MM.1S (cell line): ENCODE results near the gene SPOCD1.

Source experiments
- DNase-seq: peaks from one replicate; pipeline ENCODE4 v3.0.0-alpha.2; 2015
- H2AFZ ChIP-seq: fragments of 300-600 bp; sonication (generic); 2 replicates; pipeline ENCODE4 v1.6.0; 2016; ENCODE audit warnings: antibody characterized with exemption, low read length
- H3F3A ChIP-seq: fragments of 300-600 bp; sonication (generic); 2 replicates; pipeline ENCODE4 v1.6.1; 2016; ENCODE audit warnings: mild to moderate bottlenecking, antibody characterized with exemption, low read length, moderate library complexity, mixed read lengths; ENCODE audit not compliant: insufficient read depth
- H3K27ac ChIP-seq: fragments of 300-600 bp; sonication (generic); 2 replicates; pipeline ENCODE4 v1.5.1; 2016; ENCODE audit warnings: mild to moderate bottlenecking, low read length
- H3K27me3 ChIP-seq: fragments of 300-600 bp; sonication (generic); replicated peaks from 2 replicates; pipeline ENCODE4 v1.6.0; 2016; ENCODE audit warnings: low read length; ENCODE audit not compliant: insufficient read depth
- H3K36me3 ChIP-seq: fragments of 300-600 bp; sonication (generic); replicated peaks from 2 replicates; pipeline ENCODE4 v1.6.1; 2016; ENCODE audit warnings: mild to moderate bottlenecking, low read length, mixed read lengths; ENCODE audit not compliant: insufficient read depth
- H3K4me1 ChIP-seq: fragments of 300-600 bp; sonication (generic); 2 replicates; pipeline ENCODE4 v1.6.1; 2016; ENCODE audit warnings: low read length, mixed read lengths
- H3K4me2 ChIP-seq: fragments of 300-600 bp; sonication (generic); 2 replicates; pipeline ENCODE4 v1.6.0; 2016; ENCODE audit warnings: low read depth, low read length
- H3K4me3 ChIP-seq: fragments of 300-600 bp; sonication (generic); 2 replicates; pipeline ENCODE4 v1.5.1; 2016; ENCODE audit warnings: low read length, mixed read lengths
- H3K79me2 ChIP-seq: fragments of 300-600 bp; sonication (generic); 2 replicates; pipeline ENCODE4 v1.6.1; 2016; ENCODE audit warnings: mixed run types, low read length, mixed read lengths
- H3K9ac ChIP-seq: fragments of 300-600 bp; sonication (generic); 2 replicates; pipeline ENCODE4 v1.6.1; 2016; ENCODE audit warnings: low read length, mixed read lengths
- H3K9me2 ChIP-seq: fragments of 300-600 bp; sonication (generic); replicated peaks from 2 replicates; pipeline ENCODE4 v1.6.1; 2016; ENCODE audit warnings: mild to moderate bottlenecking, low read length, mixed read lengths; ENCODE audit not compliant: insufficient read depth
- H3K9me3 ChIP-seq: fragments of 300-600 bp; sonication (generic); replicated peaks from 2 replicates; pipeline ENCODE4 v1.6.1; 2016; ENCODE audit warnings: mild to moderate bottlenecking, low read length, mixed read lengths; ENCODE audit not compliant: insufficient read depth
- H4K20me1 ChIP-seq: fragments of 300-600 bp; sonication (generic); 2 replicates; pipeline ENCODE4 v1.6.1; 2016; ENCODE audit warnings: mild to moderate bottlenecking, low read length, moderate library complexity, mixed read lengths; ENCODE audit not compliant: insufficient read depth
- CTCF ChIP-seq: fragments of 300-600 bp; sonication (generic); IDR thresholded peaks from 2 replicates; pipeline ENCODE4 v1.5.1; 2016; ENCODE audit warnings: antibody characterized with exemption, low read length, mixed read lengths
- EZH2 ChIP-seq: fragments of 300-600 bp; sonication (generic); optimal IDR thresholded peaks from 2 replicates; pipeline ENCODE3; 2017; ENCODE audit warnings: low read depth, mild to moderate bottlenecking, antibody characterized with exemption, low read length, mixed read lengths
- EZH2phosphoT487 ChIP-seq: fragments of 300-600 bp; sonication (generic); IDR thresholded peaks from 2 replicates; pipeline ENCODE4 v1.6.1; 2018; ENCODE audit warnings: antibody characterized with exemption, low read length

Gene SPOCD1

GRCh38 chr1:31768939-31769704 is 46.7 kb downstream of the SPOCD1 start:
- Histone ChIP-seq H3K9ac (no peak overlapping the region), H2AFZ (no peak overlapping the region), H3K27ac (no peak overlapping the region), H4K20me1 (no peaks in the 10 kb centered on the region), H3K4me1 (no peaks in the 10 kb centered on the region), H3K36me3 (no peaks in the 10 kb centered on the region), H3K27me3 (peaks cover 58% of the 10 kb centered on the region), H3K79me2 (no peaks in the 10 kb centered on the region), H3K9me2 (no peaks in the 10 kb centered on the region), H3K9me3 (no peaks in the 10 kb centered on the region), H3F3A (0 out of 2 replicates have a peak, but pooled peaks cover 4% of the 10 kb centered on the region), H3K4me2 (no peak overlapping the region), H3K4me3 (no peak overlapping the region)
- no peak for DNase-seq
- no peak for TF ChIP-seq CTCF
- no peak for TF ChIP-seq EZH2
- no peak for TF ChIP-seq EZH2phosphoT487

GRCh38 chr1:31768407-31768907 is 47.4 kb downstream of the SPOCD1 start:
- Histone ChIP-seq H3K9me3 (no peaks in the 10 kb centered on the region), H3K36me3 (no peaks in the 10 kb centered on the region), H3K4me2 (no peak overlapping the region), H3K4me3 (no peak overlapping the region), H3K9ac (no peak overlapping the region), H3K27ac (no peak overlapping the region), H3K27me3 (peaks cover 51% of the 10 kb centered on the region), H3F3A (0 out of 2 replicates have a peak, but pooled peaks cover 4% of the 10 kb centered on the region), H4K20me1 (no peaks in the 10 kb centered on the region), H3K4me1 (no peaks in the 10 kb centered on the region), H2AFZ (no peak overlapping the region), H3K9me2 (no peaks in the 10 kb centered on the region), H3K79me2 (no peaks in the 10 kb centered on the region)
- no peak for DNase-seq
- TF ChIP-seq EZH2phosphoT487 (no peak), EZH2 (no peak), CTCF (no peak)

GRCh38 chr1:31767225-31767624 is 48.6 kb downstream of the SPOCD1 start:
- H3K27me3 ChIP-seq, result peaks cover 40% of the 10 kb centered on the region
- no peaks in the 10 kb centered on the region for H3K79me2 ChIP-seq
- no peak overlapping the region for H3K27ac ChIP-seq
- no peak overlapping the region for H3K4me3 ChIP-seq
- 0 out of 2 replicates have a peak, but pooled peaks cover 4% of the 10 kb centered on the region for H3F3A ChIP-seq
- no peaks in the 10 kb centered on the region for H3K9me2 ChIP-seq
- TF ChIP-seq CTCF (no peak), EZH2 (no peak), EZH2phosphoT487 (no peak)
- no peak overlapping the region for H3K9ac ChIP-seq
- no peak overlapping the region for H2AFZ ChIP-seq
- H3K9me3 ChIP-seq, result no peaks in the 10 kb centered on the region
- H3K36me3 ChIP-seq, result no peaks in the 10 kb centered on the region
- no peak for DNase-seq
- no peak overlapping the region for H3K4me2 ChIP-seq
- no peaks in the 10 kb centered on the region for H4K20me1 ChIP-seq
- H3K4me1 ChIP-seq, result 0 out of 2 replicates have a peak, but pooled peaks cover 1% of the 10 kb centered on the region
